HPDE6-E6E7 (cell line): ENCODE results near the gene HELZ.

Experiments
- DNase-seq: peaks from one replicate; pipeline ENCODE4 v3.0.0; 2011; ENCODE audit warnings: missing footprints; ENCODE audit errors: extremely low spot score

The HELZ gene

DNA sequence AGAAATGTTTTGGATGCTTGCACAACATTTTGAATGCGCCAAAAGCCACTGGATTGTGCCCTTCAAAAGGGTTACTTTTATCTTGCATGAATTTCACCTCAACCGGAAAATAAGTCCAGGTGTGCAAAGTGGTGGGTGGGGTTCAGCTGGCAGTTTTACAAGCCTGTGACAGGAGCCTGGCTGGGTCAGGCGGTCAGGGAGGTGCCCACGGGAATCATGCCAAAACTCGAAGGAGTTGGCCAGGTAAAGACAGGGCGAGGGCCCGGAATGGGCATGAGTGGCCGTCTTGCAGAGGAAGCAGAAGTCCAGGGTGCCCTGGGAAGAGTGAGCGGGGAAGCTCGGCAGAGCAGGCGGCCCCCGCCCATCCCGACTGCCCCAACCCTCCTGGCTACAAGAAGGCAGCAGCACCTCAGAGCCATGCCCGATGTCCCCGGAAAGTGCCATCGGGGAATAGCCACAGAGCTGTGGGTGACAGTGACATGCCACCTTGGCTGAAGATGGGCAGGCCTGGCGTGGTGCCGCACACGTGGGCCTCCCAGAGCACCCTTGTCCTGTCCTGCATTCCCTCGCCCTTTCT is 219.7 kb downstream of the HELZ start:
- no peak for DNase-seq

DNA sequence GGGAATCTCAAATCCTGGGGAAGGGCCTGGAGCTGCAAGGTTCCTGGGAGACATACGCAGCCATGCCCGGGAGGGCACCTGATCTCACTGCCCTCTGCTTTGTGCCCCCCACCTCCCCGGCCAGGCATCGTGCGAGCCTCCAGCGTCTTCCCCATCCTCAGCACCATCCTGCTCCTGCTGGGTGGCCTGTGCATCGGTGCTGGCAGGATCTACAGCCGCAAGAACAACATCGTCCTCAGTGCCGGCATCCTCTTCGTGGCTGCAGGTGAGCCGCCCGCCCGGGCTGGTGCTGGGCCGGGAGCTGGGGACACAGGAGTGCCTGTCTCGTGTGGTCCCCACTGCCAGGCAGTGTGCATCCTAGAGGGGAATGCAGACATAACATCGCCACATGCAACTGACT is 220.3 kb downstream of the HELZ start:
- DNase-seq, result no peak

GRCh38 chr17:67022451-67022810 is 222.6 kb downstream of the HELZ start:
- DNase-seq, result no peak

- DNase-seq, result no peak
These were observed 223.1 kb downstream of the HELZ start for GRCh38 chr17:67021743-67022450.

DNA sequence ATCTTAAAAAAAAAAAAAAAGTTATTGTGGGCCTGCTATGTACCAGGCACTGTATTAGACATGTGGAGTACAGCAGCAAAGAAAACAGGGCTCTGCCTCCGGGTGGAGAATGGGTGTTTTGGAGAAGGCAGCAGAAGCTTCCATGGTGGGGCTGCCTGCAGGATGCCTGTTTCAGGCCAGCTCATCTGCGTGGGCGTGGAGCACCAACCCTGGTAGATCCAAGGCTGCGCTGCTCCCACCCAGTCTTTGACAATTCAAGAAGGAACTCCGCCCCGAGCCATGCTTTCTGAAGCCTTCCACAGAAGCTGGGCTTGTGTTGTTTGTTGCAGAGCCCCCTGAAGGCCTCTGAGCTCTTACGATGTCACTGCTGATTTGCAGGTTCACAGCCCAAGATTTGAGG is 223.8 kb downstream of the HELZ start:
- no peak for DNase-seq
